ENCODE measurements around the gene OR2B2.

The OR2B2 gene

GRCh38 chr6:27862396-27863066 lies 49.7 kb downstream of the OR2B2 start:
- TF ChIP-seq CTCF (IDR thresholded peaks at IDR 0.05; ENCODE audit: low read depth, low read length), result no peak
- no peak overlapping the region for H3K4me3 ChIP-seq (replicated peaks in 1 of 2; ENCODE audit: low read depth in 2 of 2, low read length in 2 of 2)
- peak in 1 of 2 donors; percentile 12 for DNase-seq (ENCODE audit: low read depth in 2 of 2)

- H3K4me3 ChIP-seq (replicated peaks in 1 of 2; ENCODE audit: low read depth in 2 of 2, low read length in 2 of 2), result no peak overlapping the region
- no peak for DNase-seq (ENCODE audit: low read depth in 2 of 2)
- TF ChIP-seq CTCF (IDR thresholded peaks at IDR 0.05; ENCODE audit: low read depth, low read length), result no peak
Observed at GRCh38 chr6:27861861-27862260, 50.3 kb downstream of the OR2B2 start.

- H3K4me3 ChIP-seq (replicated peaks in 1 of 2; ENCODE audit: low read depth in 2 of 2, low read length in 2 of 2), result no peak overlapping the region
- no peak for TF ChIP-seq CTCF (IDR thresholded peaks at IDR 0.05; ENCODE audit: low read depth, low read length)
- DNase-seq (ENCODE audit: low read depth in 2 of 2), result no peak
Observed at GRCh38 chr6:27861276-27861840, 50.8 kb downstream of the OR2B2 start.

All from cardiac fibroblast (primary cell).